GM12865 (cell line): ENCODE measurements around the gene TSHZ2.

Experiments
- DNase-seq: peaks from one replicate; pipeline ENCODE4 v3.0.0; 2010; ENCODE audit warnings: low read depth
- H3K4me3 ChIP-seq: 2 replicates; pipeline ENCODE4 v1.5.1; 2011; ENCODE audit warnings: mild to moderate bottlenecking, low read depth, low read length, control low read depth
- TF ChIP-seq, protein P1 (sequence below): IDR thresholded peaks from 2 replicates; pipeline ENCODE4 v1.5.1; 2011; ENCODE audit warnings: low read length, control low read depth, low read depth, inconsistent platforms; ENCODE audit not compliant: insufficient read depth; ENCODE audit errors: missing control alignments

Gene TSHZ2

GRCh38 chr20:52983726-52984450, 11.7 kb downstream of the TSHZ2 start:
- H3K4me3 ChIP-seq, result no peak overlapping the region
- DNase-seq, result no peak
- TF ChIP-seq, protein P1, sequence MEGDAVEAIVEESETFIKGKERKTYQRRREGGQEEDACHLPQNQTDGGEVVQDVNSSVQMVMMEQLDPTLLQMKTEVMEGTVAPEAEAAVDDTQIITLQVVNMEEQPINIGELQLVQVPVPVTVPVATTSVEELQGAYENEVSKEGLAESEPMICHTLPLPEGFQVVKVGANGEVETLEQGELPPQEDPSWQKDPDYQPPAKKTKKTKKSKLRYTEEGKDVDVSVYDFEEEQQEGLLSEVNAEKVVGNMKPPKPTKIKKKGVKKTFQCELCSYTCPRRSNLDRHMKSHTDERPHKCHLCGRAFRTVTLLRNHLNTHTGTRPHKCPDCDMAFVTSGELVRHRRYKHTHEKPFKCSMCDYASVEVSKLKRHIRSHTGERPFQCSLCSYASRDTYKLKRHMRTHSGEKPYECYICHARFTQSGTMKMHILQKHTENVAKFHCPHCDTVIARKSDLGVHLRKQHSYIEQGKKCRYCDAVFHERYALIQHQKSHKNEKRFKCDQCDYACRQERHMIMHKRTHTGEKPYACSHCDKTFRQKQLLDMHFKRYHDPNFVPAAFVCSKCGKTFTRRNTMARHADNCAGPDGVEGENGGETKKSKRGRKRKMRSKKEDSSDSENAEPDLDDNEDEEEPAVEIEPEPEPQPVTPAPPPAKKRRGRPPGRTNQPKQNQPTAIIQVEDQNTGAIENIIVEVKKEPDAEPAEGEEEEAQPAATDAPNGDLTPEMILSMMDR, result no peak

- DNase-seq, result no peak
- H3K4me3 ChIP-seq, result no peak overlapping the region
- TF ChIP-seq, protein P1, result no peak
Measured at GRCh38 chr20:52984451-52984810, 12.3 kb downstream of the TSHZ2 start.

DNA sequence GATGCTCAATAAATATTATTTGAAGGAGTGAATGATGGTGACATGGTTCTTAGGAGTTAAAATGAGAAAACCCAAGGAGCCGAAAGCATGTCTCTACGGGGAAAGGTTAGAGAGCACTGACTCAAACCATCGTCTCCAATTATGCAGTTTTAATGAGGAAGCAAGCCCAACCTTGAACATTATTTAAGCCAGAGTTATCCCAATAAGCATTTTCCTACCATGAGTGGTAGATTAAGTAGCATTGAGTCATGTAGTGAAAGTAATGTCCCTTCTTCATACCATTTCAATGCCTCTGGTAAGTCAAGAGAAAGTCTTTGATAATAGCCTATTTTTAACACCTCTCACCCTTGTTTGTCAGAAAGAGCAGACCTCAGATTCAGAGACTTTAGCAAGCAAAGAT, 13.5 kb downstream of the TSHZ2 start:
- no peak overlapping the region for H3K4me3 ChIP-seq
- DNase-seq, result no peak
- TF ChIP-seq, protein P1, result no peak

GRCh38 chr20:52987295-52987694, 15.1 kb downstream of the TSHZ2 start:
- H3K4me3 ChIP-seq, result no peak overlapping the region
- DNase-seq, result no peak
- TF ChIP-seq, protein P1, result no peak

DNA sequence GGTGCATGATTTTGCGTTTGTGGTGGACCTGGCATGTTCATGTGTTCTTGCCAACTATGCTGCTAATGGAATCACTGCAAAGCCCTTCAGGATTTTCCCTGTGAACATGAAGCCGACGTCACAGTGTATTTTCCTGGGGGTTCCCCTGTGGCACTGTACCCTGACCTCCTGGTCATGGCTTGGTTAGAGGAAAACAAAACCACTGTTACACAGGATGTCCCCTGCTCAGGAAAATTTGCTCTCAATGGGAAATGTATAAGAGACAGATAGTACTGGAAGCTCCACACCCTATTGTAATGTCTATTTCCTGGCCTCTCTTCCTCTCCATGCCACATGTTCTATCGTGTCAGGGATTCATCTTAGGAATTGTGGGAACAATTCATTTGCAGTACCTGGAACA, 19.7 kb downstream of the TSHZ2 start:
- TF ChIP-seq, protein P1, result no peak
- no peak for DNase-seq
- no peak overlapping the region for H3K4me3 ChIP-seq

- TF ChIP-seq, protein P1, result no peak
- DNase-seq, result no peak
- H3K4me3 ChIP-seq, result no peak overlapping the region
Measured at GRCh38 chr20:52992632-52993031, 20.5 kb downstream of the TSHZ2 start.

GRCh38 chr20:52993076-52993475, 20.9 kb downstream of the TSHZ2 start:
- H3K4me3 ChIP-seq, result no peak overlapping the region
- DNase-seq, result no peak
- TF ChIP-seq, protein P1, result no peak
